HG03457 (cell line): ENCODE results near the gene UTF1.

Experiments
- ATAC-seq: cut with Tn5 transposase; IDR thresholded peaks from one replicate; pipeline ENCODE4 v1.9.1; 2021; ENCODE audit warnings: moderate number of reproducible peaks; ENCODE audit not compliant: unreplicated experiment

Gene UTF1

DNA sequence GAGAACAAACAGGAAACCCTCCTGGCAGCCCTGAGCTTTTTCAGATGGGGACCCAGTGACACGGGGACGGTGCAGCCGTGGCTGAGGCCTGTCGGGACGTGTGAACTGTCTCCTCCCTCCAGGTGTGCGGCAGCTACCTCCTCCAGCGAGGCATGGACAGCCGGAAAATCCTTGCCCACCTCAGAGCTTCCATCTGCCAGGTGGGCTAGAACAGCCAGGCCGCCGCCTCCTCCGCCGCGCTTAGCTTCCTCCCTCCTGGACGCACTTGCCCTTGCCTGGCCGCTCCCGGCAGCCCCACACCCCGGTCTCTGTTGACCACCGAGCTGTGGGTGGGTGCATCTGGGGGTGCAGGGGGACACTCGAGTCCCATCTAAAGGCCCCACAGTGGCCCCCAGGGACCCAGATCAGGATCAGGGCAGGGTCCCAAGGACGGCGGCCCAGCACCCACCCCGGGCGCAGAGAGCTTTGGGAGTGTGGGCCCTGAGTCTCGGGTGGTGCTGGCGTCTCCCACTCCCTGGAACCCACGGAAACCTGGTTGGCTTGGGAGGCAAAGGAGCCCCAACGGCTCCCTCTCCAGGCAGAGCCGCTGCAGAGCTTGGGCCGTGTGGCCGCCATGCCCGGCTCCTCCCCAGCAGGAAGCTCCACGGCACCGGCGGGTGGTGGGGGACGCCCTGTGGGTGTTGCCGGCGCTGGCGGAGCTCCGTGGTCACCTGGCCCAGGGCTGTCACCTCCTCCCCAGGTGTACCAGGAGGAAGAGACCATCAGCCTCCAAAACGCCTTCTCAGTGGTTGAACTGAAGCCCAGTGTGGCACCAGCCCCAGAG, 32.9 kb upstream of the UTF1 start:
- ATAC-seq = no peak

DNA sequence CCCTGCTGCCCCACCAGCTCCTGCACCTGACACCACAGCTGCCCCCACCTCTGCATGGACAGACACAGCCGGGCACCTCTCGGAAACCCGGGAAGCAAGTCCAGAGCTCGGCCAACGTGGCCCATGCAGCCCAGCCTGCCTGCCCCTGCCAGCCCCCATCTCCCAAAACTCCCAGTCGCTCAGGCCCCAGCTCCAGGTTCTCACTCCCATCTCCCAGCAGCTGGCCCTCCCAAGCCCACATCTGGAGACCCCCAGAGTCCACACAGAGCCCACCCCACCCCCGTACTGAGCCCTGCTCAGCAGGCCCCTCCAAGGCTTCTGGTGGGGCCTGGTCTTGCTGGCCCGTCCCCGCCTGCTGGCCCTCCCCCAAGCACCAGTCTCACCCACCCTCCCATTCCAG, 32.2 kb upstream of the UTF1 start:
- no peak for ATAC-seq

DNA sequence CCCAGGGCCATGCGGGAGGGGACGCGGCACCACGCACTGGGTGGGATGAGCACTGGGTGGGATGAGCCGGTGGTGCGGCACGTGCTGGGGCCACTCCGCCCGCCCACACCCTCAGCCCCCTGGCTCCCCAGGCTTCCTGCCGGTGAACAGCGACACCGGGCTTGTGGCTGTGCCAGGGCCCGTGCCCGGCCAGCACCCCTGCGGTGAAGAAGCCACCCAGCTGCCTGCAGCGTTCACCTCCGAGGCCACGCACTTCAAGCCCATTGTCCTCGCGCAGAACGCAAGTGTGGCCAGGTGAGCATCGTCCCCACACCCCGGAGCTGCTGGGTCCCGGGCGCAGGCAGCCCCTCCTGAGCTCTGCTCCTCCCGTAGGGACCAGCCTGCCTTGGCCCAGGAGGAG, 31.8 kb upstream of the UTF1 start:
- no peak for ATAC-seq

DNA sequence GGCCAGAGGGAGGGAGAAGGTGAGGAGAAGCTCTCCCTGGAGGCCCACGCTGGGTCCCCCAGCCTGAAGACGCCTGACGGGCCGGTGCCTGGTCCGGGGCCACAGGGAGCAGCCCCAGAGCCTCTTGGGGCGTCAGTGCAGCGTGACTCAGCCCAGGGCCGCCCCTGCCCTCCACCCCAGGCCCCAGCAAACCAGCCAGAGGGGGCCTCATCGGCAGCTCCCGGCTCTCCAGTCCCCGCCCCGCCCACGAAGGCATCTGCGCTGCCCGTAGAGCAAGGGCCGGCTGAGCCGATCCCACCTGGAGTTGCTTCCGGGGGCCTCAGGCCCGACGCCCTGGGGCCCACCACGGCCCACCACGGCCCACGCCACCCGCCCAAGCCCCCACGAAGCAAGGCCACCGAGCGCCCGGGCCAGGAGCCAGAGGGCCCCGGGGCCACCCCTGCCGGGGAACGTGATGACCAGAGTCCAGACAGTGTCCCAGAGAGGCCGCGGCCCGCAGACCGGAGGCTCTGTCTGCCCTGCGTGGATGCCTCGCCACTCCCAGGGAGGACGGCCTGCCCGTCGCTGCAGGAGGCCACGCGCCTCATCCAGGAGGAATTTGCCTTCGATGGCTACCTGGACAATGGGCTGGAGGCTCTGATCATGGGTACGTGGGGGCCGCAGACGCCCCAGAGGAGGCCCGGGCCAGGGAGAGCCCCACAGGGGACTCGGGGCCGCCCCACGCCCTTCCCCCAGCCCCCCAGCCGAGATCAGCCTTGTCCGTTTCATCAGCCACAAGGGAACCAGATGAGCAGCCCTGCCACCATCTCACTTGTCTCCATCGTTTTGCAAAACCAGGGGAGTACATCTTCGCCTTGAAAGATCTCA, 31.2 kb upstream of the UTF1 start:
- no peak for ATAC-seq

DNA sequence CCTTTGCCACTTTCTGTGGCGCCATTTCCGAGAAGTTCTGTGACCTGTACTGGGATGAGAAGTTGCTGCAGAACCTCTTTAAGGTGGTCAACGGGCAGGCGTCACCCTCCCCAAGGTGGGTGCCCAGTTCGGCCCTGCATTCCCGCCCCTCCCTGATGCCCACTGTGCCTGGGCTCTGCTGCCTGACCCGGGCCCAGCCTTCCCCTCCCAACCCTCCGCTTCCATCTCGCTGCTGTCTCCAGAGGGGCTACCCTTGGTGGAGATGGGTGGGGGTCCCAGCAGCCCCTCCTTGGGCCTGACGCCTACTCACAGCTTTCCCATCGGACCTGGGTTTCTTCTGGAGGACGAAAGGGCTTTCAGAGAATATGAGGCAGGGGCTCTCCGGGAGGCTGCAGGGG, 30.5 kb upstream of the UTF1 start:
- no peak for ATAC-seq

DNA sequence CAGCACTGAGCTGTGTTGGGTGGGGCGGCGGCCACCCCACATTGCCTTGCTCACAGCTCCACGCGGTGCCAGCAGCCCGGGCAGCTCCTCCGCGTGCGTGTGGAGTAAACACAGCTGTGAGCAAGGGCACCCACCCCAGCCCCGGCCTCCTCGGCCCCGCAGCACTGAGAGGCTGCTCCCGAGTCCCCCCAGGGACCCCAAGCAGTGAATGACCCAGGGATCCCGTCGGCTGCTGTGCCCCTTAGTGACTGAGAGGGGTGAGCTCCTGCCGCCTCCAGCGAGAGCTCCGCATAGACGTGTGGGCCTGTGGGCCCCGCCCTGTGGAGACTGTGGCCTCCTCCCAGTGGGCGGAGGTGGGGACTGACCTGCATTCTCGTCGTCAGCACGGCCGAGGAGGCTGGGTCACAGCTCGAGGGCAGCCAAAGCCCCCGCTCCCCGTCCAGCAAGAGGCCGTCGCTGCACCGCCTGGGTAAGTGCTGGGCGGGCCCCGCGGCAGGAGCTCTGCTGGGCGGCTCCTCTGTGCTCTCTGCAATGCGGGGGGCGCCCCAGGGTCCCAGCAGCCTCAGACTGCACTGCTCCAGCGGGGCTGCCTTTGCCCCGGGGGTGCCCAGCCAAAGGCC, 29.9 kb upstream of the UTF1 start:
- no peak for ATAC-seq

DNA sequence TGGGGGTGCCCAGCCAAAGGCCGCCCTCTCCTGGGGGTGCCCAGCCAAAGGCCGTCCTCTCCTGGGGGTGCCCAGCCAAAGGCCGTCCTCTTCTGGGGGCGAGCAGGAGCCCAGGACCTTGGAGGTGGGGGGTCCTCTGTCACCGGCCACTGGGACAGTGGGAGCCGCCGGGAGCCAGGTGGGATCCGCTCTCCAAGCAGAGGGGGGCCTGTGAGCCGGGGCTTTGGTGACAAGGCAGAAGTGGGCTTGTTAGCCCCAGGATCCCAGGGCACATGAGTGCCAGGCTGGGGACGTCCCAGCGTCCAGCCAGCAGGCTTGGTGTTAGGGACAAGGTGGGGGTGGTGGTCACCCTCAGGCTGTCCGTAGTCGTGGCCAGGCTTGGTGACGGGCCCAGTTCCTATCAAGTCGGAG, 29.4 kb upstream of the UTF1 start:
- ATAC-seq = no peak

DNA sequence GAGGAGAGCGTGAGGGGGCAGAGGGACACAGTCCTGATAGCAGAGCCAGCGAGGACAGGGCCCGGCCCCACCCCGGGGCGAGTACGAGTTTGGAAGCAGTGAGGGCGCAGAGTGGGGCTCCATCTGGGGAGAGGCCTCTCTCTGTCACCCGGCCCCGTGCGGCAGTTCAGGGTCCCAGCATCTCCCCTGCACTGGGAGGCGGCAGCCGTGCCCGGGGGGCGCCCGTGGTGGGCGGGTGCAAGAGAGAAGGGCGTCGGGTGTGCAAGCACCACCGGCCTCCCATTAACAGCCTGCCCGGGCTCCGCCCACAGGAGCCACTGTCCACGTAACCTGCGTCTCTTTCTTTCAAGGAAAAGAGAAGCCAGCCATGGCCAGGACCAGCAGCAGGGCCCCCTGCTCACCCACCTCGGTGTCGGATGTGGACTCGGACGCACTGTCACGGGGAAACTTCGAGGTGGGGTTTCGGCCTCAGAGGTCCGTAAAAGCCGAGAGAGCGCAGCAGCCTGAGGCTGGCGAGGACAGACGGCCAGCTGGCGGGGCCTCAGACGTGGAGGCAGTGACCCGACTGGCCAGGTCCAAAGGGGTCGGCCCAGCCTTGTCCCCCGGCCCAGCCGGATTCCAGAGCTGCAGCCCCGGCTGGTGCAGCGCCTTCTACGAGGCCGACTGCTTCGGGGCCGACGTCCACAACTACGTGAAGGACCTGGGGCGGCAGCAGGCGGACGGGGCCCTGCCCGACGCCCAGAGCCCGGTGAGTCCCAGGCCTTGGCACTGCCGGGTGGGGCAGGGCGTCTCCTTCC, 28.7 kb upstream of the UTF1 start:
- ATAC-seq = no peak

DNA sequence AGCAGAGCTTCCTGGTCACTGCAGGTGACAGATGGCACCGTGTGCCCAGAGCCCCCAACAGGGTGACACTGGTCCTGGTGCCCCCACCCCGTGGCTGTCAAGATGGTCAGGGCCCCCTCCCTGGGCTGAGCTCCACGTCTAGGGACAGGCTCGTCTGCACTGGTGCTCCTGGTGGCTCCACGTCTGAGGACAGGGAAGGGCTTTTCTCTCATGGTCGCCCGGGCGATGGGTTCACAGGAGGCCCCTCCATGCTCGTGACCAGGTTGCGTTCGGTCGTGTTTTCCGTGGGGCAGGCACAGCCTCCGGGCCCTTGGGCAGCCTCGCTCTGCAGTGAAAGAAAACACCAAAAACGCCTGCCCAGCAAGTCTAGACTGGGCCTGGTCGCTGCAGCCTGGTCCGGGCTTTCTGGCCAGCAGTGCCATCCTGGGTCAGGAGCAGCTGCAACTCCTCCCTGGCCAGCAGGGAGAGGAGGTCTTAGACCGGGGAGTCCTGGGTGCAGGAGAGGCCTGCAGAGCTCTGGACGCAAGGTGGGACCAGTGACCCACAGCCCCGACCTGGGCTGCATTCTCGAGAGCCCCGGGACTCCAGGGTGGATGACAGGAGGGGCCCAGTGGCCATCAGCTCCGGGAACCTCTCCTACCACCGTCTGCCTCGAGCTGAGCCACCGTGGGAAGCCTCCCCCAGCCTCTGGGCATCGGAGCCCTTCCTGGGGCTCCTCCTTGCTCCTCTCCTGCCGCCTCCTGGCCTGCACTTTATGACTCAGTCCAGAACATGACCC, 27.9 kb upstream of the UTF1 start:
- no peak for ATAC-seq

DNA sequence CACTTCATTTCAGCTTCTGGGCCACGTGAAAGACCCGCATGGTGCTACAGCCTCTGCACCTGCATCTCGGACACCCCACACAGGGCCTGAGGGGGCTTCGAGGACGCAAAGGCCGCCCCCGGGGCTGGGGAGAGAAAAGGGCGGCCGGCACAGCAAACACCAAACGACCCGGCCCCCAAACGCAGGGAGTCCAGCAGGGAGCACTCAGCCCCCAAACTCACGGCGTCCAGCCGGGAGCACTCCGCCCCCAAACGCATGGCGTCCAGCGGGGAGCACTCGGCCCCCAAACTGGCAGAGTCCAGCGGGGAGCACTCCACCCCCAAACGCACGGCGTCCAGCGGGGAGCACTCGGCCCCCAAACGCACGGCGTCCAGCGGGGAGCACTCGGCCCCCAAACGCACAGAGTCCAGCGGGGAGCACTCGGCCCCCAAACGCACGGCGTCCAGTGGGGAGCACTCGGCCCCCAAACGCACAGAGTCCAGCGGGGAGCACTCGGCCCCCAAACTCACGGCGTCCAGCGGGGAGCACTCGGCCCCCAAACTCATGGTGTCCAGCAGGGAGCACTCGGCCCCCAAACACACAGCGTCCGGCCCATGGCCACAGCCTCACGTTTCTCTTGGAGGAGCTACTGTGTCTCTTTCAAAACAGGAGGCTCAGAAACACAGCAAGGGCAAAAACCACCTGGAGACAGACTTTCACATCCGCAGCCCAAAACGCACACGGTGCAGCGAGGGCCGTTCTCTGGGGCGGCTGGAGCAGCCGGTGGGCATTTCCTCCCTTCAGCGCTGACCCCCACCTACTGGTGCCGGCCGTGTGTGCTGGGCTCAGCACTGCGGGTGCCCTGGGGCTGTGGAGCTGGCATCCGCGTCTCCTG, 27.0 kb upstream of the UTF1 start:
- no peak for ATAC-seq

DNA sequence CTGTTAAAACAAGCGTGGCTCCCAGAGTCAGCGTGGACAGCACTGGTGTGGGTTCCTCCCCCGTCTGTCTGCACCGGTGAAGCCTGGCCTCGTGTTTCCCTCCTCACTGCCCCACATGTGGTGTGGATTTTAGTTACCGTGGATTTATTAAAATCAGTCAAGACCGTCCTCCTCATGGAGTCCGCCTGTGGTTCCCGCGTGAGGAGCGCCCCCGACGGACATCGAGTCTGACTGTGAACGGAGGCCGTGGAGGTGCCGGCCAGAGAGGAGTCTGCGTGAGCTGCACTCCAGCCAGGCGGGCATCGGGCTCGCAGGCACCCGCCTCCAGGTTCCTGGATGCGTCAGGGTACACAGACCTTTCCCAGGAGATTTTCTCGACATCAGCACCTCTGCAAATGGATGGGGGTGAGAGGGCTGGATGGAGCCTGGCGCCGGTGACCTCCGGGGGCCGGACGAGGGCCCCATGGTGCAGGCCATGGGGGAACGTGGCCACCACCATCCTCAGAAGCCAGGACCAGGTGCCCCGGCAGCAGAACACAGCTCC, 26.3 kb upstream of the UTF1 start:
- no peak for ATAC-seq

DNA sequence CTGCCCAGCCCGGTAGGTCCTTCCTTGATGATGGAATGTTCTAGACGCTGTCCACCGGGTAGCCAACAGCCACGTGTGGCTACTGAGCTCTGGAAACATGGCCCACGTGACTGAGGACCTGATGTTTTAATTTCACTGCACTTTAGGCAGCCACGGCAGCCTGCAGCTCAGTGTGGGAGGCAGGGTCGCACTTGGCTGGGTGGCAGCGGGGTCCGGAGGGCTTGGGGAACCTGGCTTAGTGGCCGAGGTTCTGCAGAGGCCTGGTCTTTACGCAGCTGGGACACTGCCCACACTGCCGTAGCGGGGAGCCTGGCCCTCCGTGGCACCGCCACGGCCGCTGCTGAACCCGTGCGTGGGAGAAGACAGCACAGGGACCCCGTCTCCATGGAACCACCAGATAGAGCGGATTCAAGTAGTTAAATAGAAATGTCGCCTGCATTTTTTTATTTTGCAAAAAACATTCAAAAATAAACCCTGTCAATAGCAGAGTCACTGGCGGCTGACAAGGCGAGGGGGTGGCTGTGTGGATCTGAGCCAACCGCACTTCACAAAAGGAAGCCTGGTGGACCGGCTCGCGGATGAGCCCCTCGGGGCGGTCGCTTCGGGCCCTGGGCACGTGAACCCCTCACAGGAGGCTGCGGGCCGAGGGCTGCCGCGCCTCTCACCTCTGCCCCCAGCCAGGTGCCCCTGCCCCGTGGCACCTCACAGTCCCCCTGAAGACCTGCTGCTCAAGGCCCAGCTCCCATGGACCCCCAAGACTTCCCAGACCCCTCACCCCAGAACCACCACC, 25.6 kb upstream of the UTF1 start:
- no peak for ATAC-seq

DNA sequence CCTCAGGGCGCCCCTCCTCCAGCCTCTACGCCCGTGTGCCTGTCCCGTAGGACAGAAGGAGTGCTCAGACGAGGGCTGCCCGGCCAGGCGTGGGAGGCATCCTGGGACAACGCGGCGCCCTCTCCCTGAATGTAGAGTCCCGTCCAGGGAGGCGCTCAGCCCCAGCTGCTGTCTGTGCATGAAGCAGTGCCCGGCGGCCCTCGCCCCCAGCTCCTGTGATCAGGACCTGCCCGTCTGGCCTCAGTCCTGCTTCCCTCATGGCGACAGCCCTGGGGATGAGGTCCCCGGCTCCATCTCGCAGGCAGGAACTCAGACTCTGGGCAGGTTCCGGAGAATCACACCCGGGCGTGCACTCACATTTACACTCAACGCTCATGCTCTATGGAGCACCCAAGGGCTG, 24.9 kb upstream of the UTF1 start:
- ATAC-seq = no peak

DNA sequence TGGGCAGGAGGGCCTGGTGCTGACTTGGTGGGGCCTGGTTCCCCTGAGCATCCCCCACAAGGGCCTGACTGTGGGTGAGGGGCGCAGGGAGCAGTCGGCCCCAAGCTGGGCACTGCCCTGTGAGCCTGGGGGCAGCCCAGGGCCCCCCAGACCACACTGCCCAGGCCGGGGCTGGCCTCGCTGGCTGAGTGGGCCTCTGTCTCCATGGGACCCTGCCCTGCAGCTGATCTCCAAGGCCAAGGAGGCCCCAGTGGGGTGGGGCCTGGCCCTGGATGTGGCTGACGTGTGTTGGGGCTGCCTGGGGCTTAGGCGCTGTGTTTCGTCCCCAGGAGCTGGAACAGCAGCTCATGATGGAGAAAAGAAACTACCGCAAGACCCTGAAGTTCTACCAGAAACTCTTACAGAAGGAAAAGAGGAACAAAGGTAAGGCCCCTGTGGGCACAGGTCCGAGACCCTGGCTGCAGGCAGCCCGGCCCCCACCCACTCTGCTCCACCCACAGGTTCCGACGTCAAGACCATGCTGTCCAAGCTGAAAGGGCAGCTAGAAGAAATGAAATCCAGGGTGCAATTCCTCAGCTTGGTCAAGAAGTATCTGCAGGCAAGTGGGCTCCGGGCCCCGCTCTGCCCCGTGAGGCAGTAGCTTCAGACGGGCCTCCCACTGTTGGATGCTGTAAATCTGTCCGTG, 23.5 kb upstream of the UTF1 start:
- ATAC-seq = no peak

DNA sequence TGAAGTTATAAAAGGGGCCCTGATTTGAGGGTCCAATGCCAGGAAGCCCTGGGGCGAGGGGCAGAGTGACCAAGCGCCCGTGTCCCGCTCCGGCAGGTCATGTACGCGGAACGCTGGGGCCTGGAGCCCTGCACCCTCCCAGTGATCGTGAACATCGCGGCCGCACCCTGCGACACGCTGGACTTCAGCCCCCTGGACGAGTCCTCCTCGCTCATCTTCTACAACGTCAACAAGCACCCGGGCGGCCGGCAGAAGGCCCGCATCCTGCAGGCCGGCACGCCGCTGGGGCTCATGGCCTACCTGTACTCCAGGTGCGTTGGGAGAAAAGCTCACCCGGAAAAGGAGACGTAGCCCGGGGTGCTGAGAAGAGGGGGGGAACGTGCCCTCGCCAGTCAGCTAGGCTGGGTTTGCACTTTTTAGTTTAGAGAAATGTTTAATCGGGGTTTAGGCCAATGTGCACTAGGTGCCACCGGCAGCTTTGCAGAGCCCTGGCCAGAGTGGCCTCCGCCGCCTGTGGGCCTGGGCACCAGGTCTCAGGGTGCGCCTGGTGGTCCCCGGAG, 22.9 kb upstream of the UTF1 start:
- no peak for ATAC-seq

DNA sequence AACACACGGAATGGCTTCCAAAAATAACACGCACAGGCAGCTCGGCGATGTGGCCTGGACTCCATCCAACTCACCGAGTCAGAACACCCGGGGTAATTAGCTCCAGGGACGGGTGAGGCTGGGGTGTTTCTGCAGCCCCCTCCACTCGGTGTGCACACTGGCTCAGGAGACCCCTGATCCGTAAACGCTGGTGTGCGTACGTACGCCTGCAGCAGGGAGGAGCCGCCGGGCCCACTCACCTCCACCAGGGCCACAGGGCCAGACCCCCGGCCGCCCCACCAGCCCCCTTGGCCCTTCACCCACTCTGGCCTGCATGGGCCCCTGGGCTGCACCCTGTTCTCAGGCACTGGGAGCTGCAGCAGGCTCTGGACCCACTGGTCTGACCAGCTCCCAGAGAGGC, 22.4 kb upstream of the UTF1 start:
- ATAC-seq = no peak

DNA sequence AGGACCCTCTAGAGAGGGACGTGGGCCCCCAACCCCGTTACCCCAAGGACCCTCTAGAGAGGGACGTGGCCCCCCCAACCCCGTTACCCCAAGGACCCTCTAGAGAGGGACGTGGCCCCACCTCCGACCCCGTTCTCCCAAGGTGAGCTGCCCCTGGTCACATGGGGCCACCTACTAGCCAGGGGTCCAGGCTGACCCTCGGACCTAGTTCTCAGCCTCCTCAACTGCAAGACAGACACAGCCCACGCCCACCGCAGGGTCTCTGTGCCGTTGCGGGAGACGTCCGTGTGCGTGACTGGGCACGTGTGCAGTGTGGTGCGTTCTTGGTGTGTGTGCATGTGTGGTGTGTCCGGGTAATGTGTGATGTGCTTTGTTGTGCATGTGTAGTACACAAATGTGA, 21.6 kb upstream of the UTF1 start:
- no peak for ATAC-seq
